H1 (cell line): ENCODE results near the gene GPR39. TPM values are rescaled to one million over a fixed set of nuclear protein-coding genes. Genes with fewer than 3 reads are reported as not detected.

Source experiments
- CTCF ChIA-PET: fragments of 300-600 bp; sonication (Branson Sonifier 250); formaldehyde crosslinking; loops from one replicate; lab custom pipeline; 2021; ENCODE audit not compliant: partially characterized antibody; lab: Charles Lee
- POLR2A ChIA-PET: fragments of 300-600 bp; sonication (Branson Sonifier 250); formaldehyde crosslinking; loops from one replicate; lab custom pipeline; 2021; ENCODE audit warnings: inconsistent platforms; ENCODE audit not compliant: partially characterized antibody; lab: Charles Lee
- DNase-seq, 2 experiments: peaks; one replicate each; pipeline versions ENCODE4 v3.0.0 to v3.0.0-alpha.2; 2010 to 2022; ENCODE audit warnings: low spot score in 2 of 2, low read depth in 1 of 2, mixed read lengths in 1 of 2
- FAIRE-seq: peaks from 2 replicates; lab custom pipeline; 2011; peaks lifted over from hg19 to GRCh38; lab: Jason Lieb, UNC
- H2AFZ ChIP-seq: 2 replicates; pipeline ENCODE4 v1.8.1; 2012; ENCODE audit warnings: low read length, inconsistent platforms
- H2AK5ac ChIP-seq: 2 replicates; pipeline ENCODE4 v1.6.1; 2013; ENCODE audit warnings: low read depth, low read length
- H2BK120ac ChIP-seq: replicated peaks from 2 replicates; pipeline ENCODE3; 2013; ENCODE audit warnings: low read depth, low read length, inconsistent platforms
- H2BK12ac ChIP-seq: 2 replicates; pipeline ENCODE4 v1.6.1; 2013; ENCODE audit warnings: low read depth, low read length
- H2BK15ac ChIP-seq: 2 replicates; pipeline ENCODE4 v1.6.1; 2013; ENCODE audit warnings: low read length
- H2BK20ac ChIP-seq: 2 replicates; pipeline ENCODE4 v1.6.1; 2013; ENCODE audit warnings: low read length
- H2BK5ac ChIP-seq: 2 replicates; pipeline ENCODE4 v1.6.1; 2013; ENCODE audit warnings: low read depth, low read length
- H3K14ac ChIP-seq: 2 replicates; pipeline ENCODE4 v1.6.1; 2013; ENCODE audit warnings: inconsistent platforms; ENCODE audit not compliant: insufficient read length
- H3K18ac ChIP-seq: 2 replicates; pipeline ENCODE4 v1.6.1; 2013; ENCODE audit warnings: low read length; ENCODE audit errors: extremely low read depth
- H3K23ac ChIP-seq: 2 replicates; pipeline ENCODE4 v1.6.1; 2013; ENCODE audit warnings: inconsistent platforms; ENCODE audit not compliant: insufficient read length
- H3K23me2 ChIP-seq: 2 replicates; pipeline ENCODE4 v1.6.1; 2013; ENCODE audit warnings: low read depth, low read length
- H3K27ac ChIP-seq: 2 replicates; pipeline ENCODE4 v1.6.1; 2011; ENCODE audit warnings: low read depth, low read length, inconsistent platforms
- H3K27me3 ChIP-seq, 4 experiments: replicated peaks in 1 of 4; 1 replicate in 1 of 4; 2 replicates in 3 of 4; pipeline versions ENCODE4 v1.6.1 to v1.8.1; 2011 to 2013; ENCODE audit warnings: low read length in 3 of 4, mild to moderate bottlenecking in 3 of 4, inconsistent platforms in 2 of 4, mixed read lengths in 2 of 4, moderate library complexity in 1 of 4; ENCODE audit not compliant: control insufficient read depth in 3 of 4, insufficient read depth in 3 of 4; ENCODE audit errors: extremely low read depth in 1 of 4
- H3K36me3 ChIP-seq, 4 experiments: 2 replicates each; pipeline versions ENCODE4 v1.6.1 to v1.8.1; 2011 to 2013; ENCODE audit warnings: mild to moderate bottlenecking in 4 of 4, low read length in 3 of 4, moderate library complexity in 2 of 4, control low read depth in 1 of 4, inconsistent platforms in 1 of 4; ENCODE audit not compliant: insufficient read depth in 4 of 4, control insufficient read depth in 2 of 4
- H3K4ac ChIP-seq: replicated peaks from 2 replicates; pipeline ENCODE3; 2013; ENCODE audit warnings: low read length, low read depth, mixed read lengths, inconsistent platforms; ENCODE audit not compliant: insufficient read length
- H3K4me1 ChIP-seq, 4 experiments: replicated peaks in 1 of 4; 1 replicate in 1 of 4; 2 replicates in 3 of 4; pipeline versions ENCODE4 v1.6.1 to v1.8.1; 2011 to 2013; ENCODE audit warnings: low read length in 3 of 4, inconsistent platforms in 2 of 4, mixed read lengths in 1 of 4; ENCODE audit not compliant: insufficient read depth in 4 of 4, control insufficient read depth in 3 of 4
- H3K4me2 ChIP-seq, 2 experiments: 2 replicates each; pipeline versions ENCODE4 v1.6.1 to v1.8.1; 2011 to 2013; ENCODE audit warnings: low read depth in 2 of 2, low read length in 2 of 2, control low read depth in 1 of 2, inconsistent platforms in 1 of 2, mild to moderate bottlenecking in 1 of 2; ENCODE audit not compliant: insufficient read depth in 1 of 2
- H3K4me3 ChIP-seq, 4 experiments: fragments of 200-600, 300-600 bp in 1 of 4; sonication (generic), shearing (Covaris generic), sonication (Bioruptor Twin) in 1 of 4; 2 replicates each; pipeline versions ENCODE4 v1.5.1 to v1.8.1; 2011 to 2016; ENCODE audit warnings: low read length in 4 of 4, low read depth in 3 of 4, control low read depth in 2 of 4, inconsistent platforms in 2 of 4, mild to moderate bottlenecking in 2 of 4, mixed read lengths in 1 of 4, moderate library complexity in 1 of 4; ENCODE audit not compliant: insufficient read depth in 2 of 4; ENCODE audit errors: extremely low read depth in 1 of 4
- H3K56ac ChIP-seq: replicated peaks from 2 replicates; pipeline ENCODE3; 2013; ENCODE audit warnings: low read depth, mild to moderate bottlenecking, mixed read lengths, low read length, inconsistent platforms; ENCODE audit not compliant: insufficient read length
- H3K79me1 ChIP-seq: 2 replicates; pipeline ENCODE4 v1.6.1; 2013; ENCODE audit warnings: low read depth, low read length, control low read depth
- H3K79me2 ChIP-seq, 2 experiments: 2 replicates each; pipeline versions ENCODE4 v1.6.1 to v1.8.1; 2012 to 2013; ENCODE audit warnings: low read length in 2 of 2, mild to moderate bottlenecking in 2 of 2, inconsistent platforms in 1 of 2; ENCODE audit not compliant: insufficient read depth in 2 of 2, control insufficient read depth in 1 of 2
- H3K9ac ChIP-seq, 4 experiments: replicated peaks in 1 of 4; 1 replicate in 1 of 4; 2 replicates in 3 of 4; pipeline versions ENCODE4 v1.6.1 to v1.8.1; 2011 to 2013; ENCODE audit warnings: low read depth in 3 of 4, low read length in 3 of 4, control low read depth in 2 of 4, mild to moderate bottlenecking in 2 of 4, moderate library complexity in 2 of 4, inconsistent platforms in 1 of 4; ENCODE audit errors: extremely low read depth in 1 of 4
- H3K9me3 ChIP-seq, 2 experiments: 2 replicates each; pipeline versions ENCODE4 v1.6.1 to v1.8.1; 2012 to 2013; ENCODE audit warnings: mild to moderate bottlenecking in 2 of 2, moderate library complexity in 2 of 2, control low read depth in 1 of 2, inconsistent platforms in 1 of 2, low read depth in 1 of 2, low read length in 1 of 2, mixed read lengths in 1 of 2; ENCODE audit not compliant: insufficient read depth in 2 of 2
- H4K20me1 ChIP-seq, 2 experiments: replicated peaks in 1 of 2; 2 replicates each; pipeline versions ENCODE3 to v1.8.1; 2011 to 2013; ENCODE audit warnings: inconsistent platforms in 2 of 2, low read length in 2 of 2, mild to moderate bottlenecking in 1 of 2; ENCODE audit not compliant: insufficient read depth in 2 of 2, control insufficient read depth in 1 of 2
- H4K5ac ChIP-seq: 2 replicates; pipeline ENCODE4 v1.6.1; 2013; ENCODE audit warnings: low read length, low read depth, mixed read lengths, inconsistent platforms; ENCODE audit not compliant: insufficient read length
- H4K8ac ChIP-seq: 2 replicates; pipeline ENCODE4 v1.8.0; 2013; ENCODE audit warnings: mild to moderate bottlenecking, moderate library complexity, low read length, inconsistent platforms; ENCODE audit not compliant: insufficient read depth; ENCODE audit errors: extremely low read depth
- H4K91ac ChIP-seq: replicated peaks from 2 replicates; pipeline ENCODE3; 2013; ENCODE audit warnings: low read length, mixed read lengths, inconsistent platforms; ENCODE audit not compliant: insufficient read length
- ATF2 ChIP-seq: IDR thresholded peaks from 2 replicates; pipeline ENCODE4 v1.6.1; 2012; ENCODE audit warnings: low read length, inconsistent platforms
- RNF2 ChIP-seq: fragments of 200-900, 300-1000 bp; sonication (generic); IDR thresholded peaks from 2 replicates; pipeline ENCODE4 v1.7.1; 2016; ENCODE audit warnings: borderline replicate concordance, low read depth, mild to moderate bottlenecking, antibody characterized with exemption, low read length; ENCODE audit not compliant: poor library complexity, severe bottlenecking; ENCODE audit errors: missing control alignments
- polyA plus RNA-seq, 7 experiments: library from polyadenylated mRNA; depleted of rRNA in 3 of 7; stranded (reverse) in 5 of 7; unstranded in 2 of 7; fragments of >200 nt in 5 of 7; fragments of 200-250 nt in 2 of 7; gene quantifications; 1 replicate in 5 of 7; 2 replicates in 1 of 7; 4 replicates in 1 of 7; pipeline versions ENCODE4 v1.2.1 to v1.2.3, GENCODE V29; 2011 to 2013; ENCODE audit warnings: missing spikeins in 2 of 7, mixed read lengths in 2 of 7
- total RNA-seq: library from RNA; stranded (reverse); fragmentation: NEBNext Ultra II Directional; extraction: Animal tissue kit (Norgen Biotek cat#: 25700); gene quantifications from 2 replicates; pipeline ENCODE4 v1.2.1, GENCODE V29; 2021

The GPR39 gene
- total and polyA plus RNA-seq, 2 of the 8 experiments (the other 6 are each of a cell fraction or from before 2014, with no cell fraction given) = 0.63 to 2.7 TPM

- H2BK15ac ChIP-seq = no peak overlapping the region
- H3K4me3 ChIP-seq = no peak overlapping the region
- H2AFZ ChIP-seq = no peak overlapping the region
- H2AK5ac ChIP-seq = no peak overlapping the region
- no peak overlapping the region for H2BK5ac ChIP-seq
- DNase-seq = no peak
- no peaks in the 10 kb centered on the region for H3K79me1 ChIP-seq
- no peak overlapping the region for H3K4me2 ChIP-seq
- H3K27me3 ChIP-seq = no peaks in the 10 kb centered on the region
- POLR2A ChIA-PET = no interaction called here
- H3K36me3 ChIP-seq = no peaks in the 10 kb centered on the region
- peaks cover 3 to 7% of the 10 kb centered on the region in 2 experiments; a peak in 1 of 4 replicates for H3K9me3 ChIP-seq
- H2BK20ac ChIP-seq = no peak overlapping the region
- H3K9ac ChIP-seq = no peak overlapping the region
- no peak overlapping the region for H3K27ac ChIP-seq
- CTCF ChIA-PET = no interaction called here
- no peak overlapping the region for H3K18ac ChIP-seq
- H2BK120ac ChIP-seq = no peak overlapping the region
- H3K23ac ChIP-seq = no peak overlapping the region
- no peak overlapping the region for H3K14ac ChIP-seq
- H4K5ac ChIP-seq = no peak overlapping the region
- no peaks in the 10 kb centered on the region for H4K20me1 ChIP-seq
- H2BK12ac ChIP-seq = no peak overlapping the region
- H3K56ac ChIP-seq = no peak overlapping the region
- peaks cover 0 to 2% (median 0%) of the 10 kb centered on the region in 4 experiments; a peak in 1 of 7 replicates for H3K4me1 ChIP-seq
- H4K8ac ChIP-seq = no peak overlapping the region
- no peaks in the 10 kb centered on the region for H3K79me2 ChIP-seq
- no peak overlapping the region for H4K91ac ChIP-seq
- no peak overlapping the region for H3K4ac ChIP-seq
- H3K23me2 ChIP-seq = no peaks in the 10 kb centered on the region; the same call in 1 of the 2 replicates
- FAIRE-seq = no peak
- TF ChIP-seq ATF2 = no peak
- no peak for TF ChIP-seq RNF2
Measured at GRCh38 chr2:132374151-132374550, 42.5 kb upstream of the GPR39 start.
